Frontal cortex (tissue), 4 donors: ENCODE measurements around the gene NUMA1. TPM values are rescaled to one million over a fixed set of nuclear protein-coding genes. Genes with fewer than 3 reads are reported as not detected.

Experiments used
- DNase-seq, 2 donors: peaks; one replicate each; pipeline ENCODE4 v3.0.0; 2012; ENCODE audit warnings: low spot score in 2 of 2
- FAIRE-seq: peaks from 2 replicates; lab custom pipeline; 2012; peaks lifted over from hg19 to GRCh38; lab: Jason Lieb, UNC
- total RNA-seq: library from RNA; depleted of rRNA; stranded (reverse); fragments of >200 nt; gene quantifications from one replicate; pipeline ENCODE4 v1.2.3, GENCODE V29; 2014
- donor health status: control.
- donor health status: control.
- donor health status: control.

NUMA1 gene
- total RNA-seq, 1 donor from 2014 or later = 110 TPM

GRCh38 chr11:72103754-72104167, 23.4 kb upstream of the NUMA1 start:
- no peak for DNase-seq
- no peak for FAIRE-seq

GRCh38 chr11:72102946-72103753, 22.8 kb upstream of the NUMA1 start, which contains the start of gene LAMTOR1:
Gene LAMTOR1 (minus strand): TSS chr11:72103297. CDS start chr11:72103224, 73 bp downstream.
- no peak for FAIRE-seq
- DNase-seq = peak; percentile 92 to 96

- DNase-seq (no peak), FAIRE-seq (no peak)
These were observed 22.2 kb upstream of the NUMA1 start for GRCh38 chr11:72102631-72102945.

- DNase-seq = no peak
- no peak for FAIRE-seq
These were observed 21.8 kb upstream of the NUMA1 start for GRCh38 chr11:72102162-72102561.

GRCh38 chr11:72100462-72100861, 20.1 kb upstream of the NUMA1 start:
- no peak for FAIRE-seq
- DNase-seq = no peak

- FAIRE-seq (no peak), DNase-seq (no peak)
These were observed 19.7 kb upstream of the NUMA1 start for GRCh38 chr11:72100009-72100408.

GRCh38 chr11:72098741-72099140, 18.4 kb upstream of the NUMA1 start:
- DNase-seq (no peak), FAIRE-seq (no peak)

GRCh38 chr11:72091292-72091691, 10.9 kb upstream of the NUMA1 start:
- no peak for FAIRE-seq
- DNase-seq = peak; percentile 43 to 77

- no peak for FAIRE-seq
- no peak for DNase-seq
These were observed 7.9 kb upstream of the NUMA1 start for GRCh38 chr11:72088076-72088808.

GRCh38 chr11:72085621-72086351, 5.4 kb upstream of the NUMA1 start:
- FAIRE-seq (no peak), DNase-seq (peak in 1 of 2 donors; percentile 39)

- no peak for DNase-seq
- no peak for FAIRE-seq
These were observed 4.6 kb upstream of the NUMA1 start for GRCh38 chr11:72084965-72085364.

GRCh38 chr11:72084076-72084475, 3.7 kb upstream of the NUMA1 start:
- no peak for FAIRE-seq
- no peak for DNase-seq

- DNase-seq (no peak), FAIRE-seq (no peak)
These were observed 3.1 kb upstream of the NUMA1 start for GRCh38 chr11:72083414-72083813.

GRCh38 chr11:72081821-72082453, 1.6 kb upstream of the NUMA1 start:
- DNase-seq (no peak), FAIRE-seq (no peak)

GRCh38 chr11:72081184-72081644, 872 bp upstream of the NUMA1 start:
- FAIRE-seq (no peak), DNase-seq (no peak)

- DNase-seq (no peak), FAIRE-seq (no peak)
These were observed 470 bp downstream of the NUMA1 start for GRCh38 chr11:72079819-72080325.

GRCh38 chr11:72078477-72078876, 1.9 kb downstream of the NUMA1 start:
- DNase-seq (no peak), FAIRE-seq (no peak)

- FAIRE-seq (no peak), DNase-seq (no peak)
These were observed 4.6 kb downstream of the NUMA1 start for GRCh38 chr11:72075756-72076155.

- DNase-seq (no peak), FAIRE-seq (no peak)
These were observed 5.2 kb downstream of the NUMA1 start for GRCh38 chr11:72075109-72075508.

- no peak for FAIRE-seq
These were observed 8.0 kb downstream of the NUMA1 start for GRCh38 chr11:72072348-72072747.

More at GRCh38 chr11:72072348-72072747, 8.0 kb downstream of the NUMA1 start:
- no peak for DNase-seq
